ENCODE measurements around the gene SIRPB2.

SIRPB2 gene

GRCh38 chr20:1491281-1491840 lies at the start of gene SIRPB2:
Gene SIRPB2, minus strand, starts transcription at chr20:1491420. Its CDS starts 61 bp downstream, at chr20:1491359.
- DNase-seq, result no peak

- DNase-seq, result no peak
Observed at GRCh38 chr20:1539816-1540419, 48.7 kb upstream of the SIRPB2 start.

- no peak for DNase-seq
Observed at GRCh38 chr20:1538655-1539054, 47.4 kb upstream of the SIRPB2 start.

- no peak for DNase-seq
Observed at GRCh38 chr20:1537731-1538058, 46.5 kb upstream of the SIRPB2 start.

GRCh38 chr20:1536893-1537730 lies 45.9 kb upstream of the SIRPB2 start:
- no peak for DNase-seq

- no peak for DNase-seq
Observed at GRCh38 chr20:1535420-1536175, 44.4 kb upstream of the SIRPB2 start.

- DNase-seq, result no peak
Observed at GRCh38 chr20:1534526-1534925, 43.3 kb upstream of the SIRPB2 start.

- no peak for DNase-seq
Observed at GRCh38 chr20:1533059-1533458, 41.8 kb upstream of the SIRPB2 start.

GRCh38 chr20:1528811-1529210 lies 37.6 kb upstream of the SIRPB2 start:
- no peak for DNase-seq

GRCh38 chr20:1527923-1528322 lies 36.7 kb upstream of the SIRPB2 start:
- DNase-seq, result no peak

- no peak for DNase-seq
Observed at GRCh38 chr20:1526896-1527295, 35.7 kb upstream of the SIRPB2 start.

- no peak for DNase-seq
Observed at GRCh38 chr20:1526310-1526709, 35.1 kb upstream of the SIRPB2 start.

- no peak for DNase-seq
Observed at GRCh38 chr20:1524004-1524403, 32.8 kb upstream of the SIRPB2 start.

- no peak for DNase-seq
Observed at GRCh38 chr20:1517010-1517409, 25.8 kb upstream of the SIRPB2 start.

- DNase-seq, result no peak
Observed at GRCh38 chr20:1513801-1514200, 22.6 kb upstream of the SIRPB2 start.

GRCh38 chr20:1509237-1509636 lies 18.0 kb upstream of the SIRPB2 start:
- DNase-seq, result no peak

GRCh38 chr20:1508574-1508973 lies 17.4 kb upstream of the SIRPB2 start:
- no peak for DNase-seq

- no peak for DNase-seq
Observed at GRCh38 chr20:1507276-1507675, 16.1 kb upstream of the SIRPB2 start.

- DNase-seq, result no peak
Observed at GRCh38 chr20:1505871-1506270, 14.7 kb upstream of the SIRPB2 start.

- no peak for DNase-seq
Observed at GRCh38 chr20:1505361-1505760, 14.1 kb upstream of the SIRPB2 start.

- DNase-seq, result peak; percentile 89
Observed at GRCh38 chr20:1503564-1504227, 12.5 kb upstream of the SIRPB2 start.

- DNase-seq, result no peak
Observed at GRCh38 chr20:1500496-1500895, 9.3 kb upstream of the SIRPB2 start.

Measured in amniotic stem cell (primary cell).